Activated gamma-delta T cell (primary cell): ENCODE results near the gene TM9SF1.
A peak's percentile ranks its signal among the peaks of the same experiment; 100 is the strongest.

Experiments used
- DNase-seq: peaks from one replicate; lab custom pipeline; 2025; lab: John Stamatoyannopoulos, UW

Gene TM9SF1

DNA sequence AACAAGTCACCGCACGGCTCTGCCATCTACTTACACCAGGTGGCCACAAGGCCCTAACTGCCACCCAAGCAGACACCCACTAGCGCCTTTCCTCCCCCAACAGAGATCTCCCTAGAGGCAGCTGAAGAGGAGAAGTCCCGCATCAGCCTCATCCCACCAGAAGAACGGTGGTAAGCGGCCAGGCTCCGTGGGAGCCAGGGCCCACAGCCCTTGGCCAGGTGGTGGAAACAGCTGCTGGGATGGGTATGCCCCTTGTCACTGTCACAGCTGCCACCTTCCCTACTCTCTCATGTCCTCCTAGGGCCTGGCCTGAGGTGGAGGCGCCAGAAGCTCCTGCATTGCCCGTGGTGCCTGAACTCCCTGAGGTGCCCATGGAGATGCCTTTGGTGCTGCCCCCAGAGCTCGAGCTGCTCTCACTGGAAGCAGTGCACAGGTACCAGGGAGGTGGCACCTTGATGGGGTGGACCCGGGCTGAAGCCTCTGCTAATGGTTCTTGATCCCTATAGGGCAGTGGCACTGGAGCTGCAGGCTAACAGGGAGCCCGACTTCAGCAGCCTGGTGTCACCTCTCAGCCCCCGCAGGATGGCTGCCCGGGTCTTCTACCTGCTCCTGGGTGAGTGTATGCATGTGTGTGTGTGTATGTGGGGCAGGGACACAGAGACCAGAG lies 15.8 kb downstream of the TM9SF1 start:
- DNase-seq = no peak

GRCh38 chr14:24178399-24179178 lies 16.7 kb downstream of the TM9SF1 start:
- DNase-seq = no peak

GRCh38 chr14:24177891-24178290 lies 17.4 kb downstream of the TM9SF1 start:
- no peak for DNase-seq

DNA sequence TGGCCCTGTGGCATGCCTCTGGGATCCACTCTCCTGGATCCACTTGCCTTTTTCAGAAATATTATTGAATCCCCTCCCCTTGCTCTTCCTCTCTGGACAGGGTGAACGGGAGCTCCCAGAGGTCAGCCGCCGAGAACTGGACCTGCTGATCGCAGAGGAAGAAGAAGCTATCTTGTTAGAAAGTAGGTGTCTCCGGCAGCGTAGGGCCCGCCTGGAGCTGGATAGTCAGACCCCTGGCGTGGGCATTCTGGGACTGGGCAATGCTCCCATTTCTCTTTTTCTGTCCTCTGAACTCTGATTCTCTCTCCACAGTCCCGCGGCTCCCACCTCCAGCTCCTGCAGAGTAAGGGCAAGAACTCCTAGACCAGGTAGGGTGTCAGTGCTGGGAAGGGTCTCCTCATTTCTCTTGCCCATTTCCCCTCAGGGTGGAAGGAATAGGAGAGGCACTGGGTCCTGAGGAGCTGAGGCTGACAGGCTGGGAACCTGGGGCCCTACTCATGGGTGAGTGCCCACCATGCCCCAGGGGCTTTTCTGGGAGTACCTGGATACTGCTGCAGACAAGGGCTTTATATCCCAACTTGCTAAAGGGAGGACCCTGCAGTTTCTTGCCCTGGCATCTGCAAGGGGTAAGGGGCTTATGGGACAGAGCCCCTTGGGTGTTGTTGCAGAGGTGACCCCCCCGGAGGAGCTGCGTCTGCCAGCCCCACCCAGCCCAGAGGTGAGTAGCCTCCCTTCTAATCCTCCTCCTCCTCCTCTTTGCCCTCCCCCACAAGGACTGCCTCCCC lies 18.0 kb downstream of the TM9SF1 start:
- DNase-seq = no peak

DNA sequence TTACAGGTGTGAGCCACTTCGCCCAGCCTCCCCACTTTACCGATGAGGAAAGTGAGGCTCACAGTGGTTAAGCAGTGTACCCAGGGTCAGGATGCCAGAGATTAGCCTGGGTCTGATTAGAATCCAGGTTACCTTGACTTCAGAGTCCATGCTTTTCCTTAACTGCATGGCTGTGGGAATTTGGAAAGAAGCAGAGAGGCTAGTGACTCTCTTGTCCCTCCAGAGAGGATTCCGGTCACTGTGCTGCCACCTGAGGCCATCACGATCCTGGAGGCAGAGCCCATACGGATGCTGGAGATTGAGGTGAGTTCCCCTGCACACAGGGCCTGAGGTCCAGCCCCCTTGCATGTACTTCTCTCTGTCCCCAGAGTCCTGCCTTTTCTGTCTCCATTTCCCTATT lies 18.6 kb downstream of the TM9SF1 start:
- DNase-seq = no peak

DNA sequence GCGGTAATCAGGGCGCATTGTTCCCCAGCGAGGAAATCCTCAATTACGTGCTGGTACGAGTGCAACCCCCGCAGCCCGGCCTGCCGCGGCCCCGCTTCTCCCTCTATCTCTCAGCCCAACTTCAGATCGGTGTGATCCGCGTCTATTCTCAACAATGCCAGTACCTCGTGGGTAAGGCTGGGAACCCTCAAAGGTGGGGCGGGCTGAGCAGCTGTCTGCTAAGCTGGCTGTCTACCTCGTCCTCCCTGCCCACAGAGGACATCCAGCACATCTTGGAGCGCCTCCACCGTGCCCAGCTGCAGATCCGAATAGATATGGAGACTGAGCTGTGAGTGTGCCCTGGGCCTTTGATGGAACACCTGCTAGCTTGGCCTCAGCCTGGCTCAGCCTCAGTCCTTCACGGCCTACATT lies 22.4 kb downstream of the TM9SF1 start:
- no peak for DNase-seq

DNA sequence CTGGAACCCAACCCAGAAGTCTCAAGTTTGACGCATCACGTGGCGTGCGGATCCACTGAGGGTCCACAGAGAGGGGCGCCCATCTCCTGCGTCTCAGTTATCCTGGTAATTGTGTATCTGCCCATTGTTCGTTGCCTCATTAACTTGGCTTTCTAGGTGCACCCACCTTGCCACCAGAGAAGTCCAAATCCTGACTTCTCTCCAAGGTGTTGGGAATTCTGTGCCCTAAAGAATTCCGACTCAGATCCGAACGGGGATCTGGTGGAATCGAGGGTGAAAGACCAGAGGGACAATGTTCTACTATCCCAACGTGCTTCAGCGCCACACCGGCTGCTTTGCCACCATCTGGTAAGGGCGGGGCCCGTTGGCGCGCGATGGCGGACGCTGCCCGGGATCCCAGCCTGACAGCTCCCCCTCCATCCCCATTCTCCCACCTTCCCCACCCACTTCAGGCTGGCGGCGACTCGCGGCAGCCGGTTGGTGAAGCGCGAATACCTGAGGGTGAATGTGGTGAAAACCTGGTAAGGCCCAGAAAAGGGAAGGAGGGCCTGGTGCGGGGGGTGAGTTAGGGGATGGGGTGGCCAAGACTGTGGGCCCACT lies 22.9 kb downstream of the TM9SF1 start:
- no peak for DNase-seq

DNA sequence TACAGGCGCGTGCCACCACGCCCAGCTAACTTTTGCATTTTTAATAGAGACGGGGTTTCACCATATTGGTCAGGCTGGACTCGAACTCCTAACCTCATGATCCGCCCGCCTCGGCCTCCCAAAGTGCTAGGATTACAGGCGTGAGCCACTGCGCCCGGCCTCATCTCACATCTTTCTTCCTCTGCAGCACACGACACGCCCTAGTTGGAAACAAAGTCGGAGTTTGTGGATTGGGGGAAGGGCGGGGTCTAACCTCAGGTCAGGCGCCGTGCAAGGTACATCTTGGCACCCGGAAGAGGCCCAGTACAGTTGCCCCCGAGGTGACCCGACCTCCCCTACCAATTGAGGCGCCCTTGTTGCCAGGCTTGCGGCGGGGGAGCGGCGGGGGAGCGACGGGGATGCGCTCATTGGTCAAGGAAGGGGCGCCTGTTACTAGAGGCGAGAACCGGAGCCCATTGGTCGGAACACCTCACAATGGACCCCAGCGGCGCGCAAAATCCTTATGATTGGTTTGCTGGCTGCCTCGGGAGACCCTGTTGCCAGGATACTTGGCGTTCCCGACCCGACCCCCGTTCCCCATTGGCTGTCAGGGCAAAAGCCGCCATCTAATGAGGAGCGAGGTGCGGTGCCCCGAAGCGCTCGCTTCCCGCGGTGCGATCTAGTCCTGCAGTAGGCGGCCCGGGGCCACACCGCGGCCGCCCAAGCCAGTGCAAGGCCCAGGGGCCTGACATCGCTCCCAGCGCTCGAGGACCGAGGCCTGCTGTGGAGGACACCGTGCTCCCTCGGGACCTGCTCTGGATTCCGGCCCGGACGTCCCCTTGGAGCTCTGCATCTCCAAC lies 23.6 kb downstream of the TM9SF1 start, which contains the start of gene REC8:
TSS of gene REC8 (plus strand) at position 659 of the 839 bp plus-strand sequence. CDS start 473 bp downstream, outside the sequence.
- peak; percentile 71 for DNase-seq

DNA sequence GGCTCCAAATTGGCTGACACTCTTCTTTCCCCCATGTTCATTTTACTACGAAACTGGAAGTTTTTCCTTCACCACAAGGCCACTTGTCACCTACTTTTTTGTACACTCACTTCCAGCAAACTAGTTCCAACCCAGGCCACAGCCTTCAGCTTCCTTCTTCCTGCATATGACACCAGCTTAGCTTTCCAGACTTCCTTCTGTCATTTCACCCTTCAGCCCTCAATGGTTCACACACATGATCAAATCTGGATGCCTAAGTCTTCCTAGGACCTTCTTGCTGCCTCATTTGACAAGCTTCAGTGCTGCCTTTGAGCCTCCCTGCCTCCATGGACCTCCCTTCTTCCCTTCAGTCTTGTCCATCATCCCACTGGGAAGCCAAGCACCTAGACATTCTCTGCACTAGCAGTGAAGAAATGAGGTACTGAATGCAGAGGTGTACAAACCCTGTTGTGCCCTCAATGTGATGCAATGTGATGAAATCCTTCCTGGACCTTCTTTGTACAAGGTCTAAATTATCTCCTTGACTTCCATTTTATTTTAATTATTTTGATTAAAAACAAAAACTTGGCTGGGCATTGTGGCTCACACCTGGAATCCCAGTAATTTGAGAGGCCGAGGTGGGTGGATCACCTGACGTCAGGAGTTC lies 27.6 kb downstream of the TM9SF1 start:
- DNase-seq = no peak

GRCh38 chr14:24165785-24166184 lies 29.5 kb downstream of the TM9SF1 start:
- no peak for DNase-seq

GRCh38 chr14:24164518-24164991 lies 30.7 kb downstream of the TM9SF1 start:
- DNase-seq = no peak

- DNase-seq = no peak
These were observed 33.1 kb downstream of the TM9SF1 start for GRCh38 chr14:24162093-24162492.

- peak; percentile 44 for DNase-seq
These were observed 34.1 kb downstream of the TM9SF1 start, which contains the start of gene IRF9 for GRCh38 chr14:24160850-24161804. Gene IRF9 (plus strand): TSS chr14:24161265. CDS start chr14:24162145, 880 bp downstream.

- no peak for DNase-seq
These were observed 34.8 kb downstream of the TM9SF1 start for GRCh38 chr14:24160499-24160849.

DNA sequence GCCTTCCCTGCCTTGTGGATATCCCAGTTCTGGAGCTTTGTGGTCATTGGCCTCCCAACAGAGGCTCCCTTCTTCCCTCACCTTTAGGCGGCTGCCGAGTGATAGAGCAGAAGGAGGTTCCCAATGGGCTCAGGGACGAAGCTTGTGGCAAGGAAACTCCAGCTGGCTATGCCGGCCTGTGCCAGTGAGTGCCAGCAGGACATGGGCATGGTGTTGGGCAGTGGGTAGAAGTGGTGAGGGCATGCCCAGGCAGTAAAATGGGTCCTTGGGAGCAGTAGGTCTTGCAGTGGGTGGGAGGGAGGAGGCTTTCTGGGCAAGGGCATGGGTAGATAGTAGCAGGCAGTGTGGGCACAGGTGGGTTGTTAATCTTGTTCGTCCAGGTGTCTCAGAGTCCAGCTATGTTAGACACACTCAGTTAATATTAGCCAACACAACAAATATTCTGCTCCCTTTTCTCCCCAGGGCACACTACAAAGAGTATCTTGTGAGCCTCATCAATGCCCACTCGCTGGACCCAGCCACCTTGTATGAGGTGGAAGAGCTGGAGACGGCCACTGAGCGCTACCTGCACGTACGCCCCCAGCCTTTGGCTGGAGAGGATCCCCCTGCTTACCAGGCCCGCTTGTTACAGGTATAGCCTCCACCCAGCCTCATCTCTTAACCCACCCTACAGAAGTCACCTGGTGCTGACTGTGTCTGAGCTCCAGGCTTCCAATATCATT lies 35.3 kb downstream of the TM9SF1 start:
- no peak for DNase-seq

GRCh38 chr14:24157331-24157730 lies 37.9 kb downstream of the TM9SF1 start:
- DNase-seq = no peak

GRCh38 chr14:24156840-24157239 lies 38.4 kb downstream of the TM9SF1 start:
- no peak for DNase-seq

DNA sequence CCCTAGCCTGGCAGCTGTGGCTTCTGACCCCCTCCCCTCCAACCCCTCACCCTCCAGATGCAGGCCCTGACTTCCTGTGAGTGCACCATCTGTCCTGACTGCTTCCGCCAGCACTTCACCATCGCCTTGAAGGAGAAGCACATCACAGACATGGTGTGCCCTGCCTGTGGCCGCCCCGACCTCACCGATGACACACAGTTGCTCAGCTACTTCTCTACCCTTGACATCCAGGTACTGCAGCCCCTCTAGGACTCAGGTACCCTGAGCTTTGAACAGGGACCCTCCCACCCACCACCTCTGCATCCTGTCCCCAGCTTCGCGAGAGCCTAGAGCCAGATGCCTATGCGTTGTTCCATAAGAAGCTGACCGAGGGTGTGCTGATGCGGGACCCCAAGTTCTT lies 40.1 kb downstream of the TM9SF1 start:
- DNase-seq = no peak
